NCI-H1417 (cell line): ENCODE measurements around the gene CCDC57.
A peak's percentile ranks its signal among the peaks of the same experiment; 100 is the strongest.
"Not testable (repeated sequence)": the region's sequence is repeated elsewhere in the genome, so short reads cannot be mapped to it uniquely, and the experiment has no call there.

ENCODE experiments used
- DNase-seq, 3 experiments: peaks; one replicate each; lab custom pipeline; 2025; lab: John Stamatoyannopoulos, UW

Gene CCDC57

GRCh38 chr17:82223517-82223916, 10.9 kb upstream of the CCDC57 start:
- no peak for DNase-seq

GRCh38 chr17:82222816-82223215, 10.2 kb upstream of the CCDC57 start:
- no peak for DNase-seq

GRCh38 chr17:82221341-82221902, 8.8 kb upstream of the CCDC57 start:
- DNase-seq, result no peak

GRCh38 chr17:82219753-82220709, 7.4 kb upstream of the CCDC57 start:
- DNase-seq, result no peak

GRCh38 chr17:82219083-82219482, 6.4 kb upstream of the CCDC57 start:
- DNase-seq, result no peak

GRCh38 chr17:82218349-82219075, 5.9 kb upstream of the CCDC57 start:
- DNase-seq, result no peak

GRCh38 chr17:82217530-82218204, 5.0 kb upstream of the CCDC57 start:
- no peak for DNase-seq

- no peak for DNase-seq
These were observed 4.5 kb upstream of the CCDC57 start for GRCh38 chr17:82217120-82217529.

- DNase-seq, result no peak
These were observed 3.9 kb upstream of the CCDC57 start for GRCh38 chr17:82216301-82217119.

GRCh38 chr17:82215972-82216300, 3.3 kb upstream of the CCDC57 start:
- DNase-seq, result no peak

GRCh38 chr17:82215095-82215971, 2.7 kb upstream of the CCDC57 start:
- no peak for DNase-seq

- no peak for DNase-seq
These were observed 1.5 kb upstream of the CCDC57 start for GRCh38 chr17:82214012-82214628.

GRCh38 chr17:82213251-82214011, 789 bp upstream of the CCDC57 start:
- peak; percentile 18 to 72 (median 60) for DNase-seq

GRCh38 chr17:82210655-82211054, 2.0 kb downstream of the CCDC57 start:
- DNase-seq, result not testable (repeated sequence)

- peak; percentile 80 to 89 (median 82) for DNase-seq
These were observed 6.7 kb downstream of the CCDC57 start for GRCh38 chr17:82205720-82206508.

- DNase-seq, result peak; percentile 9 to 75 (median 61)
These were observed 7.6 kb downstream of the CCDC57 start for GRCh38 chr17:82204831-82205719.

GRCh38 chr17:82203920-82204319, 8.7 kb downstream of the CCDC57 start:
- DNase-seq, result no peak
